Stimulated activated CD8-positive, alpha-beta memory T cell treated with anti-CD3 and anti-CD28 coated beads, Interleukin-15, amount 100 ng/mL, for 1 hour (primary cell): ENCODE results near the gene TMCC1.
"Not testable (repeated sequence)": the region's sequence is repeated elsewhere in the genome, so short reads cannot be mapped to it uniquely, and the experiment has no call there.

Experiments used
- DNase-seq: peaks from one replicate; pipeline ENCODE4 v3.0.0-alpha.2; 2020; ENCODE audit warnings: low read depth

Gene TMCC1

DNA sequence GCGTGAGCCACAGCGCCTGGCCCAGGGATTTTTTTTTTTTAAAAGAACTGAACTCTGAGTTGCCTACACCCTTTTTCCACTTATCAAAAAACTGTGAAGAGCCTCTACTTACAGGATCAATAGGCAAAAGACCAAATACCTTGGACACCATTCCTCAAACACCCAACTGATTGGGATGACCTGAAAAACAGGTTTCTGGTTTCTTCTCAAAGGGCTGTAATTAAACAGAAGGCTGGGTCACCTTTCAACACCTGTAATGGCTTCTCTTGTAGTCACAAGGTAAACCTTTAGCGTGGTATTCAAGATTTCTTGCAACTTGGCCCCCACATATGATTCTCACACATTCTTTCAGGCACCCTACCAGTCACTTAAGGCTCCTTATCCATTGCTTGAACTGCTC, 248.7 kb downstream of the TMCC1 start:
- no peak for DNase-seq

DNA sequence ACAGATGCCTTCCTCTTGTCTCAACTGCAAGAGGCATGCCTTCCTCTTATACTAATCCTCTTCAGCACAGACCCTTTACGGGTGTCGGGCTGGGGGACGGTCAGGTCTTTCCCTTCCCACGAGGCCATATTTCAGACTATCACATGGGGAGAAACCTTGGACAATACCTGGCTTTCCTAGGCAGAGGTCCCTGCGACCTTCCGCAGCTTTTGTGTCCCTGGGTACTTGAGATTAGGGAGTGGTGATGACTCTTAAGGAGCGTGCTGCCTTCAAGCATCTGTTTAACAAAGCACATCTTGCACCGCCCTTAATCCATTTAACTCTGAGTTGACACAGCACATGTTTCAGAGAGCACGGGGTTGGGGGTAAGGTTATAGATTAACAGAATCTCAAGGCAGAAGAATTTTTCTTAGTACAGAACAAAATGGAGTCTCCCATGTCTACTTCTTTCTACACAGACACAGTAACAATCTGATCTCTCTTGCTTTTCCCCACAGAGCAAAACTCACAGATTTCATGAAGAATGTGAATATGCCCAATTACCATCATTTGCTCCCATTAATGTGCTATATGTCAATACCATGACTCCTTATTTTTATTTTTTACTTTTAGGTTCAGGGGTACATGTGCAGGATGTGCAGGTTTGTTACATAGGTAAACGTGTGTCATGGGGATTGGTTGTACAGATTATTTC, 251.8 kb downstream of the TMCC1 start:
- not testable (repeated sequence) for DNase-seq

DNA sequence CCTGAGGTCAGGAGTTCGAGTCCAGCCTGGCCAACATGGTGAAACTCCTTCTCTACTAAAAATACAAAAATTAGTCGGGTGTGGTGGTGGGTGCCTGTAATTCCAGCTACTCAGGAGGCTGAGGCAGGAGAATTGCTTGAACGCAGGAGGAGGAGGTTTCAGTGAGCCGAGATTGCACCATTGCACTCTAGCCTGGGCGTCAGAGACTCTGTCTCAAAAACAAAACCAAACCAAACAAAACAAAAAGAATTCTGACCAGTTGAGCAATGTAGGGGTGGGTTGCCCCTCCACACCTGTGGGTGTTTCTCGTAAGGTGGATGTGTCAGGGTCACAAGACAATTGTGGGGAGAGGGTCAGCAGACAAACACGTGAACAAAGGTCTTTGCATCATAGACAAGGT, 252.5 kb downstream of the TMCC1 start:
- not testable (repeated sequence) for DNase-seq

DNA sequence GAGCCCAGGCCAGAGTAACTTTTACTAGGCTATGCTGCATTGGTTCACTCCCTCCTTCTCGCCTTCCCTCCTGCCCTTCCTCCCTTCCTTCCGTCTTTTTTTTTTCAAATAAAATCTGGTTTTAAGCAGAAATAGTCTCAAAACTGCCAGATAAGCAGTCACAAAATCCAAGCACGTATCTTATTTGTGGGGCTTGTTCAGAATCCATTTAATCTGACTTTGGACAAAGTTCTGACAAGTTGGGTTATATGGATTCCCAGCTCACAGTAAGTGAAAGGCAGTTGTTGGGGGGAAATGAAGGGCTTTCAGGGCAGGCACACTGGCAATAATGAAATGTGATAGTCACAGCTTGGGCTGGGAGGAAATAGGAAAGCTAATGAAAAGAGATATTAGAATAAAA, 255.0 kb downstream of the TMCC1 start:
- DNase-seq = no peak

DNA sequence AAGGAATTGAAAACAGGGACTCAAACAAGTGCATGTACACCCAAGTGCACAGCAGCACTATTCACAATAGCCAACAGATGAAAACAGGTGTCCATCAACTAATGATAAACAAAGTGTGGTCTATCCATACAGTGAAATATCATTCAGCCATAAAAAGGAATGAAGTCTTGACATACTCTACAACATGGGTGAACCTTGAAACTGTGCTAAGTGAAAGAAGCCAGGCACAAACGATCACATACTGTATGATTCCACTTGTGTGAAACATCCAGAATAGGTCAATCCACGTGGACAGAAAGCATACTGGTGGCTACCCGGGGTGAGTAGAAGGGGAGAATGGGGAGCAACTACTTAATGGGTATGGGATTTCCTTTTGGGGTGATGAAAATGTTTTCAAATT, 257.4 kb downstream of the TMCC1 start:
- DNase-seq = no peak

DNA sequence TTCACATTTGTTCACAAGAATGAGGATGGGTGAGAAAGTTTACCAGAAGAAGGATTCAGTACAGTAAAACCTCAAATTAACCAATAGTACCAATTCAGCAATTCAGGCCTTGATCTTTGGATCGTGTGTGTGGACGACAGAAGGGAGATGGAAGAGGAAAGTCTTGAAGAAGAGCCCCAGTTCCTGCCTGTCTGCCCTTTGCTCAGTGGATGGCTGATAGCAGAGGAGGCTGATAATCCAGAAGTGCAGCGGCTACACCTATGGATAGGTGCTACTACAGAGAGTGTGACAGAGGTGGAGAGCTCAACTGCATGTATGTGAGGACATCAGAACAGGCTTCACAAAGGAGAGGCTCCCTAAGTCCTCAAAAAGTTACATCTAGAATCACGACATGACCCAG, 257.9 kb downstream of the TMCC1 start:
- no peak for DNase-seq

DNA sequence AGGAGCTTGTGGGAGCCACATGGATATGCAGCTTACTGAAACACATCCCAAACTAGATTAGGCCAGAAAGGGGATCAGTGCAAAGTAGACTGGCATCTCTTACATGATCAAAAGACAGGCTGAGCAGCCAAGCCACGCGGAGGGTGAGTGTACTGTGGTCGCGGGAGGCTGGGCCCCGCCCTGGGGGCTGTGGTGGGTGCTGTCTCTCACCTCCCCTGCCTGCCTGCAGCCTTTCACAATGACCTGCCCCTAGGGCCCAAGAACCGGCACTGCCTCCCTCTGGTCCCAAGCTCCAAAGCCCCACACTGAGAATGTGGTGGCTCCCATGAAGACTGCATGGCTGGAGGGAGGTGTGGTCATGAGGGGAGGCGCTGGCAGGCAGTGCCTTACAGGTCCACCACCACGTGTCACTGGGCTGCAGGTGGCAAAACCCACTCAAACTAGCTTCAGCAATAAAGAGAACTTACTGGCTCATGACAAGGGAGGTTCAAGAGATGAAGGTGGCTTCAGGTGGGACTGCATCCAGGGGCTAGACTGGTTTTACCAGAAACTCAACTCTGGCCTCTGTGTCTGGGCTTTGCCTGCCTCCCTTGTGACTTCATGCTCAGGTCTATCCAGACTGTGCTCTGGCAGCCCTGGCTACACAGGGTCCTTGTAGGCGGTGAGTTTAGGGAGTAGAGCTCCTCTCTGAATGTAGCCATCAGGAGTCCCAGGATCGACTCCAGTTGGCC, 259.6 kb downstream of the TMCC1 start:
- DNase-seq = no peak

DNA sequence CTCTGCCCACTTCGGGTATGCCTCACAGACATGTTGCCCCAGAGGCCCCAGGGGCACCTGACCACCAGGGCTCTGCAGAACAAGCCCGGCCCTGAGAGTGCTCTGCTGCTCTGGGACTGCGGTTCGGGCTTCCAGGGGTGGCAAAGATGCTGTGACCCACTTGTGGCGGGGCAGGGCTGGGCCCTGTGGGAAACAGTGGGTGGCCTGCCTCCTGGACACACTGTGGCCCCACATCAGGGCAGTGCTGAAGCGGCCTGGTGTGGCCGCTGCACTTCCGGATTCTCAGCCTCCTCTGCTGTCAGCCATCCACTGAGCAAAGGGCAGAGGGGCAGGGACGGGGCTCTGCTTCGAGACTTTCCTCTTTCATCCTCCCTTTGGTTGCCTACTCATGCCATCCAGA, 260.5 kb downstream of the TMCC1 start:
- DNase-seq = no peak

DNA sequence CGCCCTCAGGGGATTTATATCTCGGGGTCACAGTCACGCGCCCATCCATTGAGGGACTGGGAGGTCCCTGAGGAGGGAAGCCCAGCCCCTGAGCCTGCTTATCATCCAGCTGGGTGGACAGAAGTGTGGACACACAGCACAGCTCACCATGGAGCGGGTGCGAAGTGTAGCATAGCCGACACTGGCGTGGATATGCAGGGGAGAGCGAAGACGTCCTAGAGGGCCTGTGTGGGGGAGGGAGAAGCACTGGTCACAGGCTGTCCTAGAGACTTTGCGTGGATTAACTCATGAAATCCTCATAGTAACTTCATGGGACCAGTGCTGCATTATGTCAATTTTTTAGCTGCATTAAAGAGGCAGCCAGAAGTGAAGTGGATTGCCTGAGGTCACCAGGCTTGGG, 261.0 kb downstream of the TMCC1 start:
- DNase-seq = no peak

DNA sequence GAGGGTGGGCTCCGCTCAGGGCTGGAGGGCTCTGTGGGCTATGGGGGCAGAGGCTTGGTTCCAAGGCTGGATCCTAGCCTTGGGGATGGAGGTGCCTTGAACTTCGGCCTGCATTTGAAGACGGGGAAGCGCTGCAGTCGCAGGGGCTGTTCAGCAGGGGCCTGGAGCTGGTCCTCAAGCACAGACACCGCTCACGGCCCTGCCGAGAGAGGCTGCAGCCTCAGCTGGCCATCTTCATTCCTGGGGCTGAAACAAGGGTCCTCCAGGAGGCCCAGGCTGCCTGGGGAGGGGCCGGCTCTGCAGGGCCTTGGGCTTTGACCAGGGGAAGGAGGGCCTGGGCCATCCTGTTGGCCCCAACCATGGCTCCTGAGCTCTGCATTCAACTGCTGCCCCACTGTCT, 261.5 kb downstream of the TMCC1 start:
- no peak for DNase-seq

DNA sequence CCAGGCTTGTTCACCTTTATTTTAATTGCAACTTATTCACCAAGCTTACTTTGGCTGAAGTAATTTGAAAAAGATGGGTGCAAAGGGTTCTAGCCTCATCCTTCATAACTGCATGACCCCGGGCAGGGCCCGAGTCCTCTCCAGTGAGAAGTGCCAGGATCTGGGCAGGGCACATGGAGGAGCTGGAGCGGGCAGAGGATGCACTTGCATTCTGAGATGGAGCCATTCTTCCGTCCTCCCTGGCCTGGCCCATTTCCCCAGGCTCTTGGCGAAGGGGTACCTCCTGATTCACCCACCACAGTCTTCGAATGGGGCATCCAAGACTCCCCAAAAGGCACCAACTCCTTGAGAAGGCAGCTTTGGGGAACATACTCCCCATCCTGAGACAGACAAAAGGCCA, 264.5 kb downstream of the TMCC1 start:
- no peak for DNase-seq

DNA sequence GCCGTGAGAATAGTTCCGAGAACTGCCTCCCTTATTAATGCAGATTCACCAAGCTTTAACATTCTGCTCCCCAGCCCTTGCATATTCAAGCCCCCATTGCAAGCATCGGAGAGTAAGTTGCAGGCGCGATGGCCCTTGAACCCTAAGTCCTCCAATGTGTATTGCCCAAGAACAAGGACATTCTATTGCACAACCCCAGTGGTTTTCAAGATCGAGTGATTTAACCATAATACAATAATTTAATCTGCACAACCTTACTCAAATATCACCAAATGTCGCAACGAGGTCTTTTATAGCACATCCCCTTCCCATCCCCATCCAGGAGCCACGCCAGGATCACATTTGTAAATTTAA, 265.4 kb downstream of the TMCC1 start:
- DNase-seq = no peak

DNA sequence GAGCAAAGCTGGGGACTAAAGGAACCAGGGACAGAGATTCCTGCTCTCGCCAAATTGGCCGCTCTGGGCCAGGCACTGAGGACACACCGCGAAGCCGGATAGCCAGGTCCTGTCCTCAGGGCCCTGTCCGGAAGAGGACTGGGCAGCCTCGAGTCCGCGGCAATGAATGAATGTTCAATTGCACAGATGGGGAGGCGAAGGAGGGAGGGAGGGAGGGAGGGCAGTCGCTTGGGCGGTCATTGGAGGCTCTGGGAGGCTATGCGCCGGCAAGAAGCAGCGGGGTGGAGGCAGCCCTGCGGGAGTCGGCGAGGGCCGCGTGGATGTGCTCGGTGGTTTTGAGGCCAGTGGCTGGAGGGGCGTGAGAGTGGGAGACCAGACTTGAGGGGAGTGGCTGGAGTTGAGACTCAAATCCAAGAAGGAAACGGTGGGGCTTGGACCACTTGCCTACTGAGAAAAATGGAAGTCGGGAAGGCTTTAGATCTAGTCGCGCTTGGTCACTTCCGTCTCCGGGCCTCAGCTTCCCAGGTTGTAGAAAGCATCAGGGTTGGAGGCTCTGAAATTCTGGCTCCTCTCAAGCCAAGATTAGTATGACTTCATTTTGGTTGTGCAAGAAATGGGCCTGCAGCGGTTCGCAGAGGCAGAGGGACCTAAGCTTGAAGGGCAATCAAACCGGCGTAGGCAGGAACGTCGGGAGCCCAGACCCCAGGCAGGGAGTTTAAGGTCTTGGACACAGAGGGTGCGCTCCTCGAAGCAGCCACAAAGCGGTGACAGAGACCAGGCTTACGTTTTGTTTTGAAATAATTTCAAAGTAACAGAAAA, 266.0 kb downstream of the TMCC1 start:
- DNase-seq = peak; percentile 49

DNA sequence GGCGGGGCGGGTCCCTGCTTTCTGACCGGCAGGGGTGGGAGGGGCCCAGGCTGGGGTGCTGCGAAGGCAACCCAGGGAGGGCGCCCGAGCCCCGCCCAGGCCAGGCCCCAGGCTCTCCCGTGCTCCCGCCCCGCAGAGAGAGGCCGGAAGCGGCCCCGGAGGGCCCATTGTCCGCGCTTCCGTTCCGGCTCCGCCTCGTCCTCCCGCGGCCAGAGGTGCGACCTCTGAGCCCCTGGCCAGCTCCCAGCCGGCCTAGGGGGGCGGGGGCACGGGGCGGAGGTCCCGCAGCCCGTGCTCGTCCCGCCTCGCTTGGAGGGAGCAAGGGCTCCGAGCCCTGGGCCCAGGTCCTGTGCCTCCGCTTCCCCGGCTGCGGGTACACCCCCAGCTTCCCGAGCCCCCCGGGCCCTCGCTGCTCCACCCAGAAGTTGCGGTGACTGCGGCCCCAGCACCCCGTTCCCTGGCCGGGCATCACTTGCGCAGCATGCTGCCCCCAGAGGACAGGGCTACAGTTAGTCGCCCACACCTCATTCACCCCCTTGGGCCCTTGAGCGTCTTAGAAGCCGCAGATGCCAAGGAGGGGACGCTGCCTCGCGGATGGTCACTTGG, 266.7 kb downstream of the TMCC1 start:
- no peak for DNase-seq

DNA sequence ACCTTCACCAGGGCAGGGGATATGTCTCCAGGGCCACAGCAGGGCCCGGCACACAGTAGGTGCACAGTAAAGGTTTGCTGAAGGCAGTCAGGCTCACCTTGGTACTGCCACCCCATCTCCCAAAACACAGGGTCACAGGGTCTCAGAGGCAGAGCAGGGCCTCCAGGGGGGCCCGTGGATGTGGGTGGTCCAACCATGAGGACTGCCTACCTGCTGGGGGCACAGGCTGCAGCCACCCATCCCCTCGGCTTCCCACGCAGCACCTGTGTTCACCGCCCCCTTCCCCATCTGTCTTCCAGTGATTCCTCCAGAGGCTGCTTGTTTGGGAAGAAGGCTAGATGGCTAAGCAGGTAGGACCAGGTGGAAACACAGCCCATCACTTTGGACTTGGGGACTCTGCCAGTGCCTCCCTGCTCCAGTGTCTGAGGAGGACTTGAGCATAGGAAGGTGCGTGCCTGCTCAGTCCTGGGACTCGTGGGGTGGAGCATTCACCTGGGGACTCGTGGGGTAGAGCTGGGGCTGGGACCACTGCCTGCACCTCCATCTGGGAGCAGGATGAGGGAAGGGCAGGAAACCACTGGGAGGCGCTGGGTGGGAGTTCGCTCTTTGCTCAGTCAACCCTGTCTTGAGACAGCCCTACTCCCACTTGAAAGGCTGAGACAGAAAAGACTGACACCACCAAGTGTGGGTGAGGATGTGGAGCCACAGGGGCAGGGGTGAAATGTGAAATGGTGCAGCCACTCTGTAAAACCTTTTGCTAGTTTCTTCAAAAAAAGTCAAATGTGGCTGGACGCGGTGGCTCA, 268.2 kb downstream of the TMCC1 start:
- no peak for DNase-seq

DNA sequence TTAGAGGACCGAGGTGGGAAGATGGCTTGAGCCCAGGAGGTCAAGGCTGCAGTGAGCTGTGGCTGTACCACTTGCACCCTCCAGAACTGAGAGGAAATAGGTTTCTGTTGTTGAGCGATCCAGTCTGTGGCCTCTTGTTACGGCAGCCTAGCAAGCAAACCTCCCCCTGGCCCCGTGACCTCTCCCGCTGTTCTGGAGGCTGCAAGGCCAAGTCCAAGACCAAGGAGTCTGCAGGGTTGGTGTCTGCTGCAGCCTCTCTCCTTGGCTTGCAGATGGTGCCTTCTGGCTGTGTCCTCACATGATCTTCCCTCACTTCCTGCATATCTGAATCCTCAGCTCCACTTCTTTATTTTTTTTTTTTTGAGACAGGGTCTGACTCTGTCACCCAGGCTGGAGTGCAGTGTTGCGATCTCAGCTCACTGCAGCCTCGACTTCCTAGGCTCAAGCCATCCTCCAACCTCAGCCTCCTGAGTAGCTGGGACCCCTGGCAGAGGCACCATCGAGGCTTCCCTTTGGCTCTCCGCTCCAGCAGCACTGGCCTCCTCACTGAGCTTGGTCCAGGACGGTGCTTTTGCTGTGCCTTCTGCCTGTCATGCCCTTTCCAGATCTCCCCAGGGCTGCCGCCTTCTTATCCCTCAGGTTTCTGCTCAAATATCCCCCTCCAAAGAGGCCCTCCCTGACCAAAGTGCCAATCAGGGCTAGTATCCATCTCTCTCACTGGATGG, 269.0 kb downstream of the TMCC1 start:
- no peak for DNase-seq

DNA sequence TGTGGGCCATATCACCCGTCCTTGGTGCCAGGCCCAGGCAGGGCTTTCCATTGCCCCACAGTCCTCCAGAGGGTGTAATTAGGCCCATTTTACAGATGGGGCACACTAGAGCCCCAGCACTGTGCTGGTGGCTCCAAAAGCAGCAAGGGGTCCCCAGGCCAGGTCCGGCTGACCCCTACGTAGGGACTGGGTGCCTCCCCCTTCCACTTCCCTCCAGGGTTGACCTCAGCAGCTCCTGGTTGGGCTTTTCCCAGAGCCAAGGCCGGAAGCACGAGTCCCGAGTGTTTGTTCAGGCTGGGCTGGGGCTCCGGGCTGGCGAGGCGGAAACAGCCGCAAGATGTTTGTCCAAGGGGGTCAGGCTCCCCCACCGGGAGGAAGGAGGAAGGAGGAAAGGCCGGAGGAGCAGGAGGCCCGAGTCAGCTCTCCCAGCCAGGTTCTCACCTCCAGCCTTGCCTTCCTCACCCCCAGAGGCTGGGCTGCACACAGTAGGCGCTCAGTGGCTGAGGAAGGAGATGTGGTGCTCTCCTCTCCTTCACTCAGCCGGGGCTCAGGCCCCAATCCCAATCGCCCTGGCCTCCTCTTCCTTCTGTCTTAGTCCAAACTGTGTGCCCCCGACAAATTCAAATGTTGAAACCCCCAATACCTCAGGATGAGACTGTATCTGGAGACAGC, 269.9 kb downstream of the TMCC1 start:
- no peak for DNase-seq

DNA sequence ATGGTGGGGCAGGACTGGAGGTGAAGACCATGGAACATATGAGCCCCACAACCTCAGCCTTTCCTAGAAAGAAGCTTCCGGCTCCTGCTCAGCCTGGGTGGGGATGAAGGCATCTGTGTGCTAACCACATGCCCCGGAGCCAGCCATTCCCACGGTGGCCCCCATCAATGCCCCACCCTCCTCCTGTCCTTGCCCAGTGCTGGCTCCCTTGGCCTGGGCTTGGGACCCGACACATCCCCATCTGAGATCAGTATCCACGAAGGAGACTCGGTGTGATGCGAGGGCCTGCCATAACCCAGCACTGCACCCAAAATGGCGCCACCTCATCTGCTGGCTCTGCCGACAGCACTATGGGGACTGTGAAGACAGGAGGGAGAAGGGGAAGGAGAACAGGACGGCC, 270.6 kb downstream of the TMCC1 start:
- no peak for DNase-seq

DNA sequence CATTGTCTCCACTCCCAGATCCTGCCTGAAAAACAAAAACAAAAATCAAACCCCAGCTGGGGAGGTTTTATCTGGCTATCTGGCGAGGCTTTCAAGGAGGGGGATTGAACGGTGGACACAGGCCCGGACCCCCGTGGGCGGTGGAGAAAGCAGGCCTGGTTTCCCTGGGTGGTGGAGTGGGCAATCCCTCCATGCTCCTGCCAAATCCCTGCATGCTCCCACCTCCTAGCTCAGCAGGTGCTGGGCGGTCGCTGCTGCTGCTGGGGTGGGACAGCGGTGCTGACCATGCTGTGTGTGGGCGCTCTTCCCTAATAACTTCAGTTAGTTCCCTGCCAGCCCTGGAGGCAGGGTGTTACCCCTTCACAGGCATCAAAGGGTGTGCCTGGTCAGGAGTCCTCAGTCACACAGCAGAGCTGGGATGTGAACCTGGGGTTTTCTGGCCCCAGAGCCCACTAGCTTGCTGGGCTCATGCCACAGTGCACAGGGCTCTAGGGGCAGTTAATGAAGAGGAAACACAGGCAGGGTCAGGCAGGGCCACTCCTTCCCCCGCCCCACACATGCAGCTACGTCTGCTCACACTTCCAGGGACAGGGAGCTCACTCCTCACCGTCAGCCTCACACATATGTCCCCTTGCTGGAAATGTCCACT, 271.2 kb downstream of the TMCC1 start:
- no peak for DNase-seq

DNA sequence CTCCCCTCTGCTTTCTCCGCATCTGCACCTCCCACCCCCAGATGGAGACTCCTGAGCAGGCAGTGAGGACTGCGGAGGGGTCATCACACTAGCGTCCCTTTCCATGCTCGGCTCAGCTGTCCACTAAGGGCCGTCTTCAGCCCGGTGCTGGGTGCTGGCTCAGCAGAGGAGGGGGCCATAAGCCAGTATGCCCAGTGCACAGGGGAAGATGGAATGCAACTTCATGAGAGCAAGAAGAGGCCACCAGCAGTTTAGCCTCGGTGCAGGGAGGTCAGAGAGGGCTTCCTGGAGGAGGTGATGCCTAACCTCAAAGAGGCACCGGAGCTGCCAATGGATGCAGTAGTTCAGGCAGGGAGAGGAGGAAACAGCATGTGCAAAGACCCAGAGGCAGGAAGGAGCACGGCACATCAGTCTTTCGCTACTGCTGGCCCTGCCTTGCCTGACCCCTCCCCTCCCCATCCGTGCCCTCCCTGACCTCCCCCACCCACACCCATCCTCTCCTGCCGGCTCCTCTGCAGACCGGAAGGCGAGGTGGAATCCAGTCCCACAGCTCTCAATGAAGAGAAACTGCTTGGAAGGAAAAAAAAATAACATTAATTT, 271.8 kb downstream of the TMCC1 start:
- DNase-seq = no peak
